ENCODE results near the gene ARHGAP36.

The ARHGAP36 gene

DNA sequence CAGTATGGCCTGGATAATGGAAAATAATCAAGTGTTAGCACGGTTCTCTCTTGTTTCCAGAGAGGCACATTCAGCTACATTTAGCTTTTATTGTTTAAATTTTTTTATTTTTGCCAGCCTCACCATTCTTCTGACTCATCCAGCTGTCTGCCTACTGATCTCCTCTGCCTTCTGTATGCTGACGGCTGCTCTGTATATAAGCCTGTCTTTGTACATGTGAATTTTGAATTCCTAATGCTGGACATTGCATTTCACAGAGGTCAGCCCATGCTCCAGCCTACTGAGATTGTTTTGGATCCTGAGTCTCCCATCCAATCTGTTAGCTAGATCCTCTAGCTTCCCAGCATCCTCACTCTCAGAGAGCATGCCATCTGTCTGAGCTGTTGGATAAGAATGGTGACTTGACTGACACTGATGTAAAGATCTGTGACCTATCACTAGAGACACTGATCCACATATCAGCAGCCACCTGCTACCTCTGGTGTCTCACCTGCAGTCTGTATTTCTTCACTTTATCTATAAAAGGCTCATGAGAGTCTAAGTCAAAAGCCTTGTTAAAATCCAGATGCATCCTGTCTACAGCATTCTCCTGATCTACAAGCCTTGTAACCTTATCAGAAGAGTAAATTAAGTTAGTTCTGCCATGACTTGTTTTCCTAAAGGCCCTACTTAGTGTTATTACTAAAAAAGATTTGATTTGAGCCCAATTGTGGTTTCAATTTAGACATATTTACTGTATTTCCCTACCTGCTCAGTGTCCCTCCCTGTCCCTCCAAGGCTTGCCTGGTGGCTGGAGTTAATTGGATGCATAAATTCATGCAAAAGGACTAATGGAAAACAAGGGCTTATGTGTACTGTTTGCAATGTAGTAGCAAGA lies 25.6 kb upstream of the ARHGAP36 start:
- Histone ChIP-seq H3K14ac (ENCODE audit: low read length) (no peak overlapping the region), H2BK5ac (ENCODE audit: low read length) (no peak overlapping the region), H3K4me2 (ENCODE audit: insufficient read depth, low read length, poor library complexity, severe bottlenecking) (no peak overlapping the region), H3K9ac (ENCODE audit: low read depth, low read length, poor library complexity) (no peak overlapping the region), H4K8ac (ENCODE audit: low read depth, low read length) (no peak overlapping the region), H3K4ac (ENCODE audit: low read length) (no peak overlapping the region), H3K79me1 (ENCODE audit: low read depth, low read length) (no peaks in the 10 kb centered on the region), H3K27me3 (ENCODE audit: control insufficient read depth in 3 of 3, insufficient read depth in 3 of 3, low read depth in 1 of 3, low read length in 3 of 3) (peaks cover 0 to 6% (median 0%) of the 10 kb centered on the region in 3 experiments), H3K4me3 (ENCODE audit: low read length in 2 of 2) (no peak overlapping the region), H2BK15ac (ENCODE audit: low read length) (no peak overlapping the region), H2BK120ac (ENCODE audit: low read depth, low read length) (no peak overlapping the region), H3K36me3 (replicated peaks in 1 of 2; ENCODE audit: control insufficient read depth in 2 of 2, insufficient read depth in 2 of 2, low read length in 2 of 2) (no peaks in the 10 kb centered on the region), H3K4me1 (ENCODE audit: control insufficient read depth in 2 of 2, insufficient read depth in 1 of 2, low read depth in 1 of 2, low read length in 2 of 2) (no peaks in the 10 kb centered on the region), H2AFZ (ENCODE audit: low read length) (no peak overlapping the region), H3K18ac (ENCODE audit: low read length) (no peak overlapping the region), H3K23ac (ENCODE audit: low read depth, low read length, poor library complexity) (no peak overlapping the region), H4K91ac (ENCODE audit: low read depth, low read length, poor library complexity) (no peak overlapping the region), H3K9me3 (replicated peaks in 1 of 2; ENCODE audit: control insufficient read depth in 2 of 2, insufficient read depth in 1 of 2, low read depth in 1 of 2, low read length in 2 of 2) (no peaks in the 10 kb centered on the region), H2AK5ac (ENCODE audit: low read depth, low read length) (no peak overlapping the region), H3K27ac (replicated peaks; ENCODE audit: low read length) (no peak overlapping the region), H2BK12ac (ENCODE audit: low read length) (no peak overlapping the region)
- no CpG with 5 or more reads among the region's 2 CpGs for WGBS, 2 donors (ENCODE audit: extremely low coverage in 2 of 2, insufficient read length in 2 of 2, insufficient replicate concordance in 1 of 2)
- no peak for DNase-seq (ENCODE audit: low spot score)

GRCh38 chrX:131034063-131034462 lies 24.1 kb upstream of the ARHGAP36 start:
- Histone ChIP-seq H4K91ac (ENCODE audit: low read depth, low read length, poor library complexity) (no peak overlapping the region), H3K4ac (ENCODE audit: low read length) (no peak overlapping the region), H3K14ac (ENCODE audit: low read length) (no peak overlapping the region), H3K4me3 (ENCODE audit: low read length in 2 of 2) (no peak overlapping the region), H3K4me2 (ENCODE audit: insufficient read depth, low read length, poor library complexity, severe bottlenecking) (no peak overlapping the region), H2BK120ac (ENCODE audit: low read depth, low read length) (no peak overlapping the region), H2AFZ (ENCODE audit: low read length) (no peak overlapping the region), H2BK5ac (ENCODE audit: low read length) (no peak overlapping the region), H3K79me1 (ENCODE audit: low read depth, low read length) (no peaks in the 10 kb centered on the region), H3K9me3 (replicated peaks in 1 of 2; ENCODE audit: control insufficient read depth in 2 of 2, insufficient read depth in 1 of 2, low read depth in 1 of 2, low read length in 2 of 2) (no peaks in the 10 kb centered on the region), H2AK5ac (ENCODE audit: low read depth, low read length) (no peak overlapping the region), H3K9ac (ENCODE audit: low read depth, low read length, poor library complexity) (no peak overlapping the region), H3K23ac (ENCODE audit: low read depth, low read length, poor library complexity) (no peak overlapping the region), H3K27me3 (ENCODE audit: control insufficient read depth in 3 of 3, insufficient read depth in 3 of 3, low read depth in 1 of 3, low read length in 3 of 3) (peaks cover 0 to 2% (median 0%) of the 10 kb centered on the region in 3 experiments), H3K18ac (ENCODE audit: low read length) (no peak overlapping the region), H3K27ac (replicated peaks; ENCODE audit: low read length) (no peak overlapping the region), H4K8ac (ENCODE audit: low read depth, low read length) (no peak overlapping the region), H3K4me1 (ENCODE audit: control insufficient read depth in 2 of 2, insufficient read depth in 1 of 2, low read depth in 1 of 2, low read length in 2 of 2) (no peaks in the 10 kb centered on the region), H3K36me3 (replicated peaks in 1 of 2; ENCODE audit: control insufficient read depth in 2 of 2, insufficient read depth in 2 of 2, low read length in 2 of 2) (no peaks in the 10 kb centered on the region), H2BK15ac (ENCODE audit: low read length) (no peak overlapping the region), H2BK12ac (ENCODE audit: low read length) (no peak overlapping the region)
- no CpG with 5 or more reads among the region's 7 CpGs for WGBS, 2 donors (ENCODE audit: extremely low coverage in 2 of 2, insufficient read length in 2 of 2, insufficient replicate concordance in 1 of 2)
- DNase-seq (ENCODE audit: low spot score) = no peak

- no peak overlapping the region for H4K91ac ChIP-seq (ENCODE audit: low read depth, low read length, poor library complexity)
- H2BK12ac ChIP-seq (ENCODE audit: low read length) = no peak overlapping the region
- no peak overlapping the region for H3K14ac ChIP-seq (ENCODE audit: low read length)
- H3K4me1 ChIP-seq (ENCODE audit: control insufficient read depth in 2 of 2, insufficient read depth in 1 of 2, low read depth in 1 of 2, low read length in 2 of 2) = no peaks in the 10 kb centered on the region
- H3K79me1 ChIP-seq (ENCODE audit: low read depth, low read length) = no peaks in the 10 kb centered on the region
- DNase-seq (ENCODE audit: low spot score) = no peak
- no peak overlapping the region for H2AFZ ChIP-seq (ENCODE audit: low read length)
- H3K36me3 ChIP-seq (replicated peaks in 1 of 2; ENCODE audit: control insufficient read depth in 2 of 2, insufficient read depth in 2 of 2, low read length in 2 of 2) = no peaks in the 10 kb centered on the region
- no peak overlapping the region for H3K27ac ChIP-seq (replicated peaks; ENCODE audit: low read length)
- H3K4ac ChIP-seq (ENCODE audit: low read length) = no peak overlapping the region
- no peak overlapping the region for H3K23ac ChIP-seq (ENCODE audit: low read depth, low read length, poor library complexity)
- H3K9me3 ChIP-seq (replicated peaks in 1 of 2; ENCODE audit: control insufficient read depth in 2 of 2, insufficient read depth in 1 of 2, low read depth in 1 of 2, low read length in 2 of 2) = no peaks in the 10 kb centered on the region
- H3K18ac ChIP-seq (ENCODE audit: low read length) = no peak overlapping the region
- H2BK15ac ChIP-seq (ENCODE audit: low read length) = no peak overlapping the region
- H3K4me2 ChIP-seq (ENCODE audit: insufficient read depth, low read length, poor library complexity, severe bottlenecking) = no peak overlapping the region
- H2AK5ac ChIP-seq (ENCODE audit: low read depth, low read length) = no peak overlapping the region
- no peak overlapping the region for H3K4me3 ChIP-seq (ENCODE audit: low read length in 2 of 2)
- no peak overlapping the region for H4K8ac ChIP-seq (ENCODE audit: low read depth, low read length)
- no peak overlapping the region for H2BK120ac ChIP-seq (ENCODE audit: low read depth, low read length)
- no peak overlapping the region for H2BK5ac ChIP-seq (ENCODE audit: low read length)
- H3K27me3 ChIP-seq (ENCODE audit: control insufficient read depth in 3 of 3, insufficient read depth in 3 of 3, low read depth in 1 of 3, low read length in 3 of 3) = peaks cover 0 to 24% (median 0%) of the 10 kb centered on the region in 3 experiments
- H3K9ac ChIP-seq (ENCODE audit: low read depth, low read length, poor library complexity) = no peak overlapping the region
These were observed 17.4 kb upstream of the ARHGAP36 start for GRCh38 chrX:131040781-131041180.

DNA sequence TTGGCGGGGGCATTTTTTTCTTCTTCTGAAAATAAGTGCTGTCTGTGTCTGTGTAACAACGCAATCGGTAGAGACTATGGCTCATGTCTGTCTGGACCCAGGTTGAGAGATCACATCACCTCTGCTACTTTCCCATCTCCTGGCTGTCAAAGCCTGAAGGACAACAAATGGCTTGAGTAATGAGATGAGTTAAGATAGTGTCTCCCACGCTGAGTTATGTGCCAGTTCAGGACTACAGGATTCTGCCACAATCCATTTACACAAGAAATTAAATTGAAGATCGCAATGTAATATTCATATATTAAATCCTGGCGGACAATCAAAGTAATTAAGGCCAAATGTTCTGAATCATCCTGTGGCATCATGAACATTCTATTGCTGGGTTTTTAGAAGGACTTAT lies 16.5 kb upstream of the ARHGAP36 start:
- WGBS, 2 donors (ENCODE audit: extremely low coverage in 2 of 2, insufficient read length in 2 of 2, insufficient replicate concordance in 1 of 2) = no CpG with 5 or more reads among the region's 6 CpGs
- Histone ChIP-seq H3K18ac (ENCODE audit: low read length) (no peak overlapping the region), H2BK120ac (ENCODE audit: low read depth, low read length) (no peak overlapping the region), H3K4me3 (ENCODE audit: low read length in 2 of 2) (no peak overlapping the region), H2BK12ac (ENCODE audit: low read length) (no peak overlapping the region), H2AFZ (ENCODE audit: low read length) (no peak overlapping the region), H3K9ac (ENCODE audit: low read depth, low read length, poor library complexity) (no peak overlapping the region), H3K14ac (ENCODE audit: low read length) (no peak overlapping the region), H3K4me2 (ENCODE audit: insufficient read depth, low read length, poor library complexity, severe bottlenecking) (no peak overlapping the region), H4K91ac (ENCODE audit: low read depth, low read length, poor library complexity) (no peak overlapping the region), H3K27me3 (ENCODE audit: control insufficient read depth in 3 of 3, insufficient read depth in 3 of 3, low read depth in 1 of 3, low read length in 3 of 3) (peaks cover 0 to 32% (median 0%) of the 10 kb centered on the region in 3 experiments), H4K8ac (ENCODE audit: low read depth, low read length) (no peak overlapping the region), H2BK15ac (ENCODE audit: low read length) (no peak overlapping the region), H3K36me3 (replicated peaks in 1 of 2; ENCODE audit: control insufficient read depth in 2 of 2, insufficient read depth in 2 of 2, low read length in 2 of 2) (no peaks in the 10 kb centered on the region), H2AK5ac (ENCODE audit: low read depth, low read length) (no peak overlapping the region), H3K79me1 (ENCODE audit: low read depth, low read length) (no peaks in the 10 kb centered on the region), H2BK5ac (ENCODE audit: low read length) (no peak overlapping the region), H3K23ac (ENCODE audit: low read depth, low read length, poor library complexity) (no peak overlapping the region), H3K4me1 (ENCODE audit: control insufficient read depth in 2 of 2, insufficient read depth in 1 of 2, low read depth in 1 of 2, low read length in 2 of 2) (no peaks in the 10 kb centered on the region), H3K27ac (replicated peaks; ENCODE audit: low read length) (no peak overlapping the region), H3K4ac (ENCODE audit: low read length) (no peak overlapping the region), H3K9me3 (replicated peaks in 1 of 2; ENCODE audit: control insufficient read depth in 2 of 2, insufficient read depth in 1 of 2, low read depth in 1 of 2, low read length in 2 of 2) (no peaks in the 10 kb centered on the region)
- DNase-seq (ENCODE audit: low spot score) = no peak

All from neuronal stem cell (in vitro differentiated cells).